IPS-NIHi7 (cell line): ENCODE data around the gene UBE2I.

Source experiments
- DNase-seq: peaks from one replicate; pipeline ENCODE4 v3.0.0; 2012; ENCODE audit warnings: mixed read lengths; ENCODE audit errors: extremely low spot score

UBE2I gene

DNA sequence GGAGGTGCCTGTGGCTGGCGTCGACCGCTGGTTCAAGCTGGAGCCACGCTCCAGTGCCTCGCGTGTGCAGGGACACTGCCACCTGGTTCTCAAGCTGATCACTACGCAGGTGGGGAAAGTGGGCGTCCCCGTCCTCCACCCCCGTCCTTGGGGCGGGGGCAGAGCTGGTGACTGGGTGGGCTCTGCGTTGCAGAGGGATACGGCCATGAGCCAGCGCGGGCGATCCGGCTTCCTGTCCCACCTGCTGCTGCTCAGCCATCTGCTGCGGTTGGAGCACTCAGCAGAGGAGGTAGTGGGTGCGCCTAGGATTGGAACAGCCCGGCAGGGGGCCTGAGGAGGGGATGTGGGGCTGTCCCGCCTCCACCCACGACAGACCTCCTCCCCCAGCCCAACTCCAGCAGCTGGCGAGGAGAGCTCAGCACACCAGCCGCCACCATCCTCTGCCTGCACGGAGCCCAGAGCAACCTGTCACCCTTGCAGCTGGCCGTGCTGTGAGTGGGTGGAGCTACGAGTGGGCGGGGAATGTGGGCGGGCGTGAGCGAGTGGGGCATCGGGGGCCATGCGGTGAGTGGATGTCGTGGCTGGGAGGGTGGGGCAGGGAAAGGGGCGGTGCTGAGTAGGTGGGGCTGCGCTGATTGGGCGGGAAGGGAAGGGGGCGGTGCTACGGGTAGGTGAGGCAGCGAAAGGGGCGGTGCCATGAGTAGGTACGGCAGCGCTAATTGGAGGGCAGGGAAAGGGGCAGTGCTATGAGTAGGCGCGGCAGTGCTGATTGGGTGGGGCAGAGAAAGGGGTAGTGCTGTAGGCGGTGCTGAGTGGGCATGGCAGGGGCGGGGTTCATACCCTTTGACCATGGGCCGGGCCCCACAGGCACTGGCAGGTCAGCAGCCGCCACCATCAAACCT is 33.3 kb downstream of the UBE2I start:
- DNase-seq, result peak; percentile 100

GRCh38 chr16:1343428-1344242 is 34.2 kb downstream of the UBE2I start:
- DNase-seq, result no peak

DNA sequence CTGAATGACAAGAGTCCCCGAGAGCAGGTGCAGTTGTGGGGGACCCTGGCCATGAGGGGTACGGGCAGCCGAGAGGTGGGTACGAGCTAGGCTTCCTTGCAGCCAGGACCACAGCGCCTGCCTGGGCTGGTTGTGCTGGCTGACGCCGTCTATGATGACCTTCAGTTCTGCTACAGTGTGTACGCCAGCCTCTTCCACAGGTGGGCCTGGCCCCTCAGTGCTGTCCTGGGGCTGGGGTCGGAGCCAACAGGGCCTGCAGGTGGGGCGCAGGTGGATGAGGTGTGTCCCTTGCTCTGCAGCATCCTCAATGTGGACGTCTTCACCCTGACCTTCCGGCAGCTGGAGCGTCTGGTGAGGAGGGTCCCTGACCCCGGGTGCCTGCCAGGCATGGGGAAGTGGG is 35.1 kb downstream of the UBE2I start:
- DNase-seq, result no peak

GRCh38 chr16:1345087-1345486 is 35.7 kb downstream of the UBE2I start:
- no peak for DNase-seq

DNA sequence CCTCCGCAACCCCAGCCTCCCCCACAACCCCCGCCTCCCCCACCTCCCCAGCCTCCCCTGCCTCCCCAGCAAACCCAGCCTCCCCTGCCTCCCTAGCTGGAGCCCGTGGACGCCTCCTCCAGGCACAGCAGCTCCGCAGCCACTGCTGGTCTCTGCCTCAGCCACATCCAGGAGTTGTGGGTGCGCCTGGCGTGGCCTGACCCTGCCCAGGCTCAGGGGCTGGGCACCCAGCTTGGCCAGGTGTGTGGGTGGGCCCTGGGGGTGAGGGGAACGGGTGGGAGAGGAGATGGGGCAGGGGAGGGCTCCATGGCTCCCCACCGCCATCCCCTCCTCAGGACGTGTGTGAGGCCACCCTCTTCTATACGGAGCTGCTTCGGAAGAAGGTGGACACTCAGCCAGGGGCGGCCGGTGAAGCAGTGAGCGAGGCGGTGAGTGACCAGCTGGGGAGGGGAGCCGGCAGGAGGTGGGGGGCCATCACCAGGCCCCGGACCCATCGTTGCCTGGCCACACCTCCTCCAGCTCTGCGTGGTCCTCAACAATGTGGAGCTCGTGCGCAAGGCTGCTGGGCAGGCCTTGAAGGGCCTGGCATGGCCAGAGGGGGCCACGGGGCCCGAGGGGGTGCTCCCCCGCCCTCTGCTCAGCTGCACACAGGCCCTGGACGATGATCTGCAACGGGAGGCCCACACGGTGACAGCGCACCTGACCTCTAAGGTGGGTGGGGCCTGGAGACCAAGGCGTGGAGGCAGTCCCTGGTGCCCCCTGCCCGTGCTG is 36.4 kb downstream of the UBE2I start:
- DNase-seq, result no peak

DNA sequence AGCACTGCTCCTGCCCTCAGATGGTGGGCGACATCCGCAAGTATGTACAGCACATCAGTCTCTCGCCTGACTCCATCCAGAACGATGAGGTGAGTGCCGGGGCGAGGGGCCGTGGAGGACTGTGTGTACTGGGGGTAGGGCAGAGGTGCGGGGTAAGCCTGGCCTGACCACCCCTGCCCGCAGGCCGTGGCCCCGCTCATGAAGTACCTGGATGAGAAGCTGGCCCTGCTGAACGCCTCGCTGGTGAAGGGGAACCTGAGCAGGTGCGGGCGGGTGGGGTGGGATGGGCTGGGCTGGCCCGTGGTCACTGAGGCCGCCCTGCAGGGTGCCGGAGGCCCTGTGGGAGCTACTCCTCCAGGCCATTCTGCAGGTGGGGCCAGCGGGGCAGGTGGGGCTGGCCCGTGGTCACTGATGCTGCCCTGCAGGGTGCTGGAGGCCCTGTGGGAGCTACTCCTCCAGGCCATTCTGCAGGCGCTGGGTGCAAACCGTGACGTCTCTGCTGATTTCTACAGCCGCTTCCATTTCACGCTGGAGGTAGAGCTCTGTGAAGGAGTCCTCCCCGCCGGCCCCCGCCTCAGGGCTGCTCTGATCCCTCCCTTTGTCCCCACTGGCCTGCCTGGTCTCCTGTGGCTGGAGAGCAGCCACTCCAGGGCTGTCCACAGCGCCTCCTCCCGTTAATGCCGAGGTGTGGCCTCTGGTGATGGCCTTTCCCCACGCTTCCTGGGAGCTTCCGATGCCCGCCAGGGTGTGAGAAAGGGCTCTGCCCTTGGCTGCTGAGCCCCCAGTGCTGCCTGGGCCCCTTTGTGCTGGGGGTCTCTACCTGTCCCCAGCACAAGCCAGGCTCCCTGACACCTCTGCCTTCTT is 37.2 kb downstream of the UBE2I start:
- no peak for DNase-seq

GRCh38 chr16:1347286-1347855 is 37.9 kb downstream of the UBE2I start:
- no peak for DNase-seq

- DNase-seq, result no peak
Measured at GRCh38 chr16:1347962-1348361, 38.5 kb downstream of the UBE2I start.

- no peak for DNase-seq
Measured at GRCh38 chr16:1348441-1348840, 39.0 kb downstream of the UBE2I start.

- no peak for DNase-seq
Measured at GRCh38 chr16:1348926-1349325, 39.5 kb downstream of the UBE2I start.

DNA sequence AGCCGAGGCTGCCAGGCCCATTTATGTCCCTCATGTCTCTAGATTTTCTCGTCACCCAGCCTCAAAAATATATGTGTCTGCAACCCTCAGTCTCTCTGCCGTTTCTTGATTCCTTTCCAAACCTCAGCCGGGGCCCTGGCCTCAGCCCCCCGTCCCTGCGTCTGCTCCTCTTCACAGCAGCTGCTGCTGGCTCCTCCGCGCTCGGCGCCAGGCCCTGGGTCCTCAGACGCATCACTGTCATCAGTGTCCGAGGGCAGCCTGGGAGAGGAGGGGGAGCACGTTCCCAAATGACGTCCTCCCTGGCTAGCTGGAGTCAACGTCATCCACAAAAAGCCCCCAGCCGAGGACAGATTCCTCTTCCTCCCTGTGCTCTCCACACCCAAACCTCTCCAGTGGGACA is 39.9 kb downstream of the UBE2I start:
- no peak for DNase-seq

DNA sequence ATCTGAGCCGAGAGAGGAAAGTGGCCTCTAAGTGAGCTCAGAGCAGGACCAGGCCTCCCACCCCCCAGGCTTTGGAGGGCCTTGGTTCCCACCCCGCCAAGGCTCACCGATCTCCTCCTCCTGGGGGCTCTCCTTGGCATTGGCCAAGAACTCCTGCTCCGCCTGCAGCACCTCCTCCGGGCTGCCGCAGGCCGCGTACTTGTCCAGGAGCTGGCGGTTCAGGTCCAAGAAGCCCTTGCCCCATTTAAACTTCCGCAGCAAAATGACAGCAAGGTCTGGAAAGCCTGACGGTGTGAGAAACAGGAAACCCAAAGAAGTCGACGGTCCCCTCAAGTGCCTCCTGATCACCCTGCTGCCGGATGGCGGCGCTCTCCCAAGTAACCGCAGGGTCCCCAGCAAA is 40.5 kb downstream of the UBE2I start:
- DNase-seq, result no peak

GRCh38 chr16:1350691-1351090 is 41.3 kb downstream of the UBE2I start:
- DNase-seq, result no peak

- DNase-seq, result no peak
Measured at GRCh38 chr16:1351215-1351581, 41.8 kb downstream of the UBE2I start.

- DNase-seq, result peak; percentile 90
Measured at GRCh38 chr16:1351582-1352362, 42.3 kb downstream of the UBE2I start, which contains the start of the genes GNPTG and TSR3. TSS of gene GNPTG (plus strand) at chr16:1351931. CDS start at chr16:1351966, 35 bp downstream. TSS of gene TSR3 (minus strand) at chr16:1351878. CDS start at chr16:1351804, 74 bp downstream.

GRCh38 chr16:1354815-1355540 is 45.5 kb downstream of the UBE2I start:
- DNase-seq, result no peak

- no peak for DNase-seq
Measured at GRCh38 chr16:1355591-1355990, 46.2 kb downstream of the UBE2I start.

DNA sequence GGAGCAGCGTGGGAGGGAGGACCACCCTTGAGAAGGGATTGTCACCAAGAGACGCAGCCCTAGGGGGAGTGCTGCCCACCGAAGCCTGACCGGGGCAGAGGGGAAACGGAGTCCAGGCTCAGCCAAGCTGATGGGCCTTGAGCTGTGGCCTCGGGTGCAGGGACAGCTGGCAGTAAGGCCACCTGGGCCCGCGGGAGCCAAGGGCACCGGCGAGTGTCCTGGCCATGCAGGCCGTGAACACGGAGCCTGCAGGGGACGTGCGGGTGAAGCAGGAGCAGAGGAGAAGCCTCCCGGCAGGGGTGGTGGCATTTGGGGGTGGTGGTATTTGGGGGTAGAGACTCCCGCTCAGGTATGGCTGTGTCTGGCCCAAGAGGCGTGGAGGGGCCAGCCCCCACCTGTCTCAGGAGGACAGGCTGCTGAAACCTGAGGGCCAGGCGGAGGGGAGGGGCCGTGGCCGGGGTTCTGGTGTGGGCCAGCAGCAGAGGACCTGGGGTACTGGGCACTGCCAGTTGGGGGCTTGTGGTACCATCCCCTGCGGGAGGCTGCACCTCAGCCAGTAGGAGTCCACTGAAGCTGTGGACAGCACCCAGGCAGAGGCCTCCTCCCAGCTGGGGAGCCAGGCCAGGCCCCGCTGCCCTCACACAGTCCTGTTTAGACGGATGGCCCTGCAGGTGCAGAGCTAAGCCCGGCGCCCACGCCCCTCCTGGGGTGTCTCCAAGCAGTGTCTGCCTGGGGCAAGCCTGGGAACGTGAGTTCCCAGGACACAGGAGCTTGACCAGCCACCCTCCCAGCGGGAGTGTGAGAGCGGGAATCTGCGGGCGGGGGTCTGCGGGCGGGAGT is 46.8 kb downstream of the UBE2I start:
- DNase-seq, result no peak
